T-helper 1 cell treated with Interleukin-12 subunit alpha and Interleukin-12 subunit beta and Interleukin-4 antibody, amounts not matched to agents 30 μg/mL and 1 μg/mL, for 36 hours (primary cell): ENCODE measurements around the gene TAF15.

Source experiments
- H3K27ac Mint-ChIP-seq: one replicate; pipeline ENCODE4 v1.8.0; 2021; ENCODE audit warnings: mild to moderate bottlenecking, mixed read lengths
- H3K27me3 Mint-ChIP-seq: one replicate; pipeline ENCODE4 v1.8.0; 2021; ENCODE audit warnings: low read depth, mixed read lengths
- H3K36me3 Mint-ChIP-seq: one replicate; pipeline ENCODE4 v1.8.0; 2021; ENCODE audit warnings: low read depth, mixed read lengths
- H3K4me1 Mint-ChIP-seq: one replicate; pipeline ENCODE4 v1.8.0; 2021; ENCODE audit warnings: low read depth, mixed read lengths
- H3K4me3 Mint-ChIP-seq: one replicate; pipeline ENCODE4 v1.8.0; 2021; ENCODE audit warnings: mild to moderate bottlenecking, moderate library complexity, mixed read lengths
- H3K9me3 Mint-ChIP-seq: one replicate; pipeline ENCODE4 v1.8.0; 2021; ENCODE audit warnings: mixed read lengths

Gene TAF15

DNA sequence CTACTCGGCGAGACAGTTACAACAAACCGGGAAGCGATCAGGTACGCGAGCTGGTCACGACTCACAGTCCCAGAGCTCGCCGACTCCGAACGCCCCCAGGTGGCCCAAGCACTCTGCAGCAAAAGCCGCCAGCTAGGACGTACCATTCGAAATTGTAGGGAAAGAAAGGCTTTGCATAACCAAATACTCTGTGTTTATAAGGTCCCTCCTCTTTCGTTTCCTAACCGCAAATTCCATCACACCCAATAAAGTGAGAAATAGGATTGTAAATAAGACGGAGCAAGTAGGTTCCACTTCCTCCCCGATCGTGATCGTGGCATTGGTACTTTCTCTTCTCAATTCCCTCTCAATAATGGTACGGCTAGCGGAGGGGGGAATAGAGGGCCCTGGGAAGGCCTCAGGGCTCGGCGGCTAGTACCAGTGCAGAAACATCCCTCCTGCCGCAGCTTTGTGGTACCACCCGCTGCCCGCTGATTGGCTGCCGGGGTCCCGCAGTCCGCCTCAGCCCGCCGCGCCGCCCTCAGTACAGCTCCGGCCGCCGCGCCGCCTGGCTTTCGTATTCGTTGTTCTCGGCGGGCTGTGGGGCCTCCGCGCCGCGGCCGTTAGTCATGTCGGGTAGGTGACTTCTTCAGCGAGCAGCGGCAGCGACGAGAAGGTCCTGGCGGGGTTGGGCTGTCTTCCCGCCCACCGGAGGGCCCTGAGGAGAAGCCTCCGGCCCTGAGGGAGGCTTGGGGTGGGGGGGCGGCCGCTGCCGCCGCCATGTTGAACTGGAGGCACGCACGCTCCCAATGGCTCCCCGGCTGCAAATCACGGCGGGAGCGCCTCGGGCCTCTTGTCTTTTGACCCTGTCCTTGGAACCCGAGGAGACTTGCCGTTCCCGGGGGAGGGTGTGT lies at the start of gene TAF15:
TAF15 (plus strand) TSS at position 523 of the 893 bp plus-strand sequence; CDS start at position 609, 86 bp downstream.
- Mint-ChIP-seq H3K9me3 (no peaks in the 10 kb centered on the region), H3K4me3 (peak within 1 kb of the TSS; percentile 91), H3K36me3 (peaks cover 8% of the 10 kb centered on the region), H3K27ac (peak within 1 kb of the TSS; percentile 98), H3K27me3 (no peaks in the 10 kb centered on the region), H3K4me1 (peaks cover 44% of the 10 kb centered on the region)

DNA sequence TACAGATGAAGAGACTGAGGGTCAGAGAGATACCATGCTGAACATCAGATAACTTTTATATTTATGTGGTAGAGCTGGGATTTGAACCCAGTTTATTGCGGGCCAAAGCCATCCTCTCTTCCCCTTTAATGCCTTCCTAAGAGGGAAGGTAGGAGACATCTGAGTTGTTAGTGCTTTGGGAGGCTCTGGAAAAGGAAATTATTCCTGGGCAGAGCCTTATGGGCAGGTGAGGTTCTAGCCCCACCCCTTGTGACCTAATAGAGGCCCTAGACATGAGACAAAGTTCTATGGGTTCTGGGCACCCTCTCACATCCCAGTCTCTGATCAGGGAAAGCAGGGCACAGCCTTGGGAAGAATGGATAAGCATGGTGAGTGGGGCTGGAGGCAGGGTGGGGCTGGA lies 48.7 kb upstream of the TAF15 start, which contains the start of gene C17orf50:
C17orf50 (plus strand) TSS at position 301 of the 400 bp plus-strand sequence; CDS start at position 356, 55 bp downstream.
- Mint-ChIP-seq H3K4me1 (peaks cover 4% of the 10 kb centered on the region), H3K27ac (no peak within 1 kb of the TSS), H3K27me3 (peaks cover 20% of the 10 kb centered on the region), H3K9me3 (no peaks in the 10 kb centered on the region), H3K36me3 (no peaks in the 10 kb centered on the region), H3K4me3 (no peak within 1 kb of the TSS)

- H3K36me3 Mint-ChIP-seq: no peaks in the 10 kb centered on the region
- H3K27me3 Mint-ChIP-seq: peaks cover 20% of the 10 kb centered on the region
- H3K4me1 Mint-ChIP-seq: peaks cover 4% of the 10 kb centered on the region
- no peaks in the 10 kb centered on the region for H3K9me3 Mint-ChIP-seq
- no peak overlapping the region for H3K4me3 Mint-ChIP-seq
- H3K27ac Mint-ChIP-seq: no peak overlapping the region
Observed at GRCh38 chr17:35761601-35762000, 47.7 kb upstream of the TAF15 start.

GRCh38 chr17:35763767-35764122 lies 45.5 kb upstream of the TAF15 start:
- no peaks in the 10 kb centered on the region for H3K36me3 Mint-ChIP-seq
- peaks cover 4% of the 10 kb centered on the region for H3K4me1 Mint-ChIP-seq
- no peak overlapping the region for H3K27ac Mint-ChIP-seq
- peak overlapping the region; percentile 88 for H3K4me3 Mint-ChIP-seq
- H3K9me3 Mint-ChIP-seq: no peaks in the 10 kb centered on the region
- H3K27me3 Mint-ChIP-seq: peaks cover 20% of the 10 kb centered on the region

DNA sequence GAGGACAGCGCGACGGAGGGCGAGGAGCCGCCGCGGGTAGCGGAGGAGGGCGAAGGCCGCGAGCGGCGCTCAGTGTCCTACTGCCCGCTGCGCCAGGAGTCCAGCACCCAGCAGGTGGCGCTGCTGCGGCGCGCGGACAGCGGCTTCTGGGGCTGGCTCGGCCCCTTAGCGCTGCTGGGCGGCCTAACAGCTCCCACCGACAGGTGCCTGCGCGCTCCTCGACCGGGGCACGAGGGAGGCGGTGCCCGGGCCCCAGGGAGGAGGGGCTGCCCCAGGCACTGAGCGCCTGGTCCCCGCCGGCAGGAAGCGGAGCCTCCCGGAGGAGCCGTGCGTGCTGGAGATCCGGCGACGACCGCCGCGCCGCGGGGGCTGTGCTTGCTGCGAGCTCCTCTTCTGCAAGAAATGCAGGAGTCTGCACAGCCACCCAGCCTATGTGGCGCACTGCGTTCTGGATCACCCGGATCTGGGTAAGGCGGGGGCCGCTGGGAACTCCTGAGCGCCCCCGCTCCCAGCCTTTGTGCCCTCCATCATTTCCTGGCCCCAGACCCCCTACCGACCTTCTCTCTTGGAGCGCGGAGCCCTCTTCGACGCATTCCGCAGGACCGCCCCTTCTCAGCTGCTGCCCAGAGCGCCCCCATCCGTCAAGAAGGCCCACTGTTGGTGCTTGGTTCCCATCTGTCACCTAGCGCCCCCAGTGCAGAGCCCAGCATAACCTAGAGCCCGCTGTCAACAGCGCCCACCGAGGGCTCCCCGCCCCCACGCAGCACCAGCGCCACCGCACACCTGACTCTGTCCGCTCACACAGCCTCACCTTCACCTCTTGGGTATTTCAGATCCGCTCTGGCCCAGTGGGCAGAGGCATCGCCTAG lies 44.9 kb upstream of the TAF15 start:
- no peak overlapping the region for H3K27ac Mint-ChIP-seq
- peaks cover 4% of the 10 kb centered on the region for H3K4me1 Mint-ChIP-seq
- peak overlapping the region; percentile 88 for H3K4me3 Mint-ChIP-seq
- no peaks in the 10 kb centered on the region for H3K36me3 Mint-ChIP-seq
- peaks cover 16% of the 10 kb centered on the region for H3K27me3 Mint-ChIP-seq
- H3K9me3 Mint-ChIP-seq: no peaks in the 10 kb centered on the region

DNA sequence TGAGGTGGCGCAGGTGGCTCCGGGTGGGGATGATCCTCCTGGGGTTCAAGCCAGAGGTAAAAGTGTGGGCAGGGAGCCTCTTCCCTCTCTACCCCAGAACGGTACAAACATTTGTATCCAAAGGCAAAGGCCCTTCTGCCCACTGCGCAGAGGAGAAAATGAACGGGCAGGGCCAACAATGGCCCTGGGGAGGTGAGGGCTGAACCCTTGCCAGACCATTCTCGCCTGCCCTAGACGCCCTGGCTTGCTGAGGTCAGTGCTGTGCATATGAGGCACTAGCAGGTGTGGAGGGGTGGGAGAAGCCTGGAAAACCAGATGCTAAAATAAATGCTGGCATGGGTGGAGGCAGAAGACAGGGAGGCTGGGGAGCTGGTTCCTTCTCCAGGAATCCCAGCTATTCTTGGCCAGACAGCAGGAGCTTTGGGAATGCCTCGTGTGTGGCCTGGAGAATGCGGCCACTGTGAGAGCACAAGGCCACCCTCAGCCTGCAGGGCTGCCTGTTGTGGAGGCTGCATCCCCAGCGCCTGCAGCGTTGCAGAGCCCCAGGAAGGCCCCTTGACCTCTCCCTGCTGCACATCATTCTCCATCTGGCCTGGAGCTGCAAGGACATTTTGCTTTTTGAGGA lies 44.1 kb upstream of the TAF15 start:
- Mint-ChIP-seq H3K27me3 (peaks cover 13% of the 10 kb centered on the region), H3K9me3 (no peaks in the 10 kb centered on the region), H3K4me1 (peaks cover 4% of the 10 kb centered on the region), H3K4me3 (peak overlapping the region; percentile 31), H3K27ac (no peak overlapping the region), H3K36me3 (no peaks in the 10 kb centered on the region)

GRCh38 chr17:35765756-35766488 lies 43.4 kb upstream of the TAF15 start:
- Mint-ChIP-seq H3K9me3 (no peaks in the 10 kb centered on the region), H3K27me3 (peaks cover 11% of the 10 kb centered on the region), H3K27ac (no peak overlapping the region), H3K4me3 (no peak overlapping the region), H3K36me3 (no peaks in the 10 kb centered on the region), H3K4me1 (peaks cover 4% of the 10 kb centered on the region)

GRCh38 chr17:35766489-35766877 lies 42.8 kb upstream of the TAF15 start:
- H3K9me3 Mint-ChIP-seq: no peaks in the 10 kb centered on the region
- H3K27me3 Mint-ChIP-seq: peaks cover 9% of the 10 kb centered on the region
- H3K4me3 Mint-ChIP-seq: no peak overlapping the region
- peaks cover 4% of the 10 kb centered on the region for H3K4me1 Mint-ChIP-seq
- H3K36me3 Mint-ChIP-seq: no peaks in the 10 kb centered on the region
- H3K27ac Mint-ChIP-seq: no peak overlapping the region

DNA sequence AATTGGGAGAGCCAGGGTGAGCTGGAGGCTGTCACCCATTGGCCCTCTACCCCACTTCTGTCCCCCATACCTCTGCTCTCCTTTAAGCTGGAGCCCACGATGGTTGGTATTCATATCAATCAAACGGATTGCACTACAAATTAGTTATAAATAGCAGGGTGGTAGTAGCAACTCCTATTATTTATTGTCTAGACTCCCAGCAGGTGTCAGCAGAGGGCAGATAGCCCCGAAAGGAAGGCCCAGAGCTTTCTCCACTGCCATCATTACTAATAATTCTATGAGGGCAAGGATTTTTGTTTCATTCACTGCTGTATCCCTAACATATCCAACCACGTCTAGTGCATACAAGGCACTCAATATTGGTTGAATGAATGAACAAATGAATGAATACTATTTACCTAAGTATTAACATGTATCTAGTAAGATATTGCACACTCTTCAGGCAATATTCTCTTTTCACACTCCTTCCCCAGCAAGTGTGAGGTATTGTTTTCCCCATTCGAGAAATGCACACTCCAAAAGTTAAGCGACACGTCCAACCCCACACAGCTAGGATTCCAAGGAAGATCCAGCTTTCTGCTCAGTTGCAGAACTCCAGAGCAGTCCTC lies 42.3 kb upstream of the TAF15 start:
- peaks cover 4% of the 10 kb centered on the region for H3K4me1 Mint-ChIP-seq
- H3K27me3 Mint-ChIP-seq: peaks cover 9% of the 10 kb centered on the region
- no peaks in the 10 kb centered on the region for H3K36me3 Mint-ChIP-seq
- no peak overlapping the region for H3K27ac Mint-ChIP-seq
- H3K4me3 Mint-ChIP-seq: no peak overlapping the region
- no peaks in the 10 kb centered on the region for H3K9me3 Mint-ChIP-seq

GRCh38 chr17:35768797-35769196 lies 40.5 kb upstream of the TAF15 start:
- no peak overlapping the region for H3K4me3 Mint-ChIP-seq
- H3K9me3 Mint-ChIP-seq: no peaks in the 10 kb centered on the region
- H3K27ac Mint-ChIP-seq: no peak overlapping the region
- H3K4me1 Mint-ChIP-seq: peaks cover 4% of the 10 kb centered on the region
- H3K27me3 Mint-ChIP-seq: peaks cover 18% of the 10 kb centered on the region
- no peaks in the 10 kb centered on the region for H3K36me3 Mint-ChIP-seq

GRCh38 chr17:35769895-35770486 lies 39.3 kb upstream of the TAF15 start:
- no peaks in the 10 kb centered on the region for H3K9me3 Mint-ChIP-seq
- H3K4me1 Mint-ChIP-seq: no peaks in the 10 kb centered on the region
- H3K36me3 Mint-ChIP-seq: no peaks in the 10 kb centered on the region
- H3K27ac Mint-ChIP-seq: no peak overlapping the region
- no peak overlapping the region for H3K4me3 Mint-ChIP-seq
- peaks cover 25% of the 10 kb centered on the region for H3K27me3 Mint-ChIP-seq

- H3K4me3 Mint-ChIP-seq: no peak overlapping the region
- no peak overlapping the region for H3K27ac Mint-ChIP-seq
- no peaks in the 10 kb centered on the region for H3K4me1 Mint-ChIP-seq
- peaks cover 26% of the 10 kb centered on the region for H3K27me3 Mint-ChIP-seq
- no peaks in the 10 kb centered on the region for H3K36me3 Mint-ChIP-seq
- H3K9me3 Mint-ChIP-seq: no peaks in the 10 kb centered on the region
Observed at GRCh38 chr17:35773129-35773528, 36.2 kb upstream of the TAF15 start.

DNA sequence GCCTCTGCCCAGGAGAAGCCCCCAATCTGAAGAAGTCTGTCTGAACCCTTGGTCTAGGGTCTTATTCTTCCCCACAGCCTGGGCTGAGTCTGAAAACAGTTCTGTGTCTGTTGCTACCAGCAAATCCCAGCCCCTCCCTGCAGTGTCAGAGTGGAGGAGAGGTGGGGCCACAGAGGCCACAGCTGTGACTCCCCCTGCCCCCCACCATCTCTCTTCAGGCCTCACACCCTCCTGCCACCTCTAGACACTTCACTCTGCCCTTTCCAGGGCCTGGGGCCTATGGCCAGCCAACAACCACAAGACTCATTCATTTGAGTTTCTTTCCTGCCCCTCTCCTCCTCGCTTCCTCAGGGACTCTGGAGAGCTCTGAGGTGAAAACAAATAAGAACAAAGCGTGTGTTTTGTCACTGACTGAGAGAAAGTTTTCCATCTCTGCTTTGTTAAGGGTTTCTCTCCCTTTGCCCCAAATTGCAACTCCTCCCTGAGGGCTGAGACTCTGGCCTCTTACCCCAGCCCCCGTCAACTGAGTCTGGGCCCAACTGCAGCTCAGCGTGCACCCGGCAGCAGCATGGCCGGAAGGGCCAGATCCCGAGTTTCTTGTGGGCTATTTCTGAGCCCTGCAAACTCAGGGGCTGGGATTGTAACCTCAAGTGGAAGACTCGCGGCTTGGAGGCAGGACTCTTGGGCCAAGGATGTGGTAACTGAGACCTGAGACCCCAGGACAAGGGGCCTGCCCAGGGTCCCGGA lies 35.4 kb upstream of the TAF15 start:
- no peaks in the 10 kb centered on the region for H3K9me3 Mint-ChIP-seq
- H3K36me3 Mint-ChIP-seq: no peaks in the 10 kb centered on the region
- H3K4me1 Mint-ChIP-seq: no peaks in the 10 kb centered on the region
- no peak overlapping the region for H3K27ac Mint-ChIP-seq
- peaks cover 31% of the 10 kb centered on the region for H3K27me3 Mint-ChIP-seq
- H3K4me3 Mint-ChIP-seq: no peak overlapping the region
